Activated T-helper 1 cell treated with anti-CD3 and anti-CD28 coated beads, Interleukin-12 subunit alpha, Interleukin-12 subunit beta, Interleukin-2, Interleukin-4 antibody, amounts not matched to agents 30 ng/mL and 10 ng/mL and 1 ng/mL, durations not matched to agents 14 hours and 24 hours and 36 hours (primary cell): Measurements from ENCODE around the gene APOBEC3G. TPM values are rescaled to one million over a fixed set of nuclear protein-coding genes. Genes with fewer than 3 reads are reported as not detected.

Experiments used
- DNase-seq: peaks from one replicate; pipeline ENCODE4 v3.0.0; 2021; ENCODE audit warnings: low spot score
- H3K27ac Mint-ChIP-seq: one replicate; pipeline ENCODE4 v1.8.0; 2021; ENCODE audit warnings: mild to moderate bottlenecking, mixed read lengths
- H3K27me3 Mint-ChIP-seq: one replicate; pipeline ENCODE4 v1.8.0; 2022; ENCODE audit warnings: mild to moderate bottlenecking, moderate library complexity, mixed read lengths; ENCODE audit not compliant: insufficient read depth
- H3K36me3 Mint-ChIP-seq: one replicate; pipeline ENCODE4 v1.8.0; 2021; ENCODE audit warnings: low read depth, mixed read lengths
- H3K4me1 Mint-ChIP-seq: one replicate; pipeline ENCODE4 v1.8.0; 2021; ENCODE audit warnings: low read depth, mixed read lengths
- H3K4me3 Mint-ChIP-seq: one replicate; pipeline ENCODE4 v1.8.0; 2021; ENCODE audit warnings: mild to moderate bottlenecking, moderate library complexity, mixed read lengths
- H3K9me3 Mint-ChIP-seq: one replicate; pipeline ENCODE4 v1.8.0; 2021; ENCODE audit warnings: mixed read lengths
- intact Hi-C: fragments of 100-400 bp; cut with micrococcal nuclease; formaldehyde crosslinking; loops from one replicate; pipeline ENCODE4 v1.15.1; 2024
- total RNA-seq: library from RNA; stranded (reverse); gene quantifications from 2 replicates; pipeline ENCODE4 v1.2.3, GENCODE V29; 2022

APOBEC3G gene
- total RNA-seq, 1 donor from 2014 or later = 53.7 TPM

DNA sequence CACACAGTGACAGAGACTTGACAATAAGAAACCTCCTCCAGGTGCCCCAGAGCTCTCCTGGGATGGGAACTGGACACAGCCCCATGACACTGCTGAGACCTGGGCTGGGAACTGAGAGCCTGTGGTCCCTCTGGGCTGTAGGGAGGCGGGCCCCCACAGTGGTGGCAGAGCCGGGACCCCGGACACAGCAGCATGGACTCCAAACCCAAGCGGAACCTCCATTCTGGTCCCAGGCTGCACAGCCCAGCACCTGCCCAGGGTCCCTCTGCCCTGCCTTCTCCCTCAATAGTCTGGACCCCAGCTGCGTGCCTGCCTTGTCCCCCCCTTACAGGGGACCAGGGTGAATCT, 11.6 kb downstream of the APOBEC3G start:
- no peak for DNase-seq
- H3K4me3 Mint-ChIP-seq = peak overlapping the region; percentile 2
- H3K9me3 Mint-ChIP-seq = no peaks in the 10 kb centered on the region
- peak overlapping the region; percentile 68 for H3K27ac Mint-ChIP-seq
- intact Hi-C loops = no loop called here
- peaks cover 66% of the 10 kb centered on the region for H3K4me1 Mint-ChIP-seq
- H3K36me3 Mint-ChIP-seq = peaks cover 15% of the 10 kb centered on the region
- H3K27me3 Mint-ChIP-seq = no peaks in the 10 kb centered on the region

GRCh38 chr22:39089928-39090327, 12.9 kb downstream of the APOBEC3G start:
- Mint-ChIP-seq H3K4me3 (peak overlapping the region; percentile 75), H3K27me3 (no peaks in the 10 kb centered on the region), H3K4me1 (peaks cover 74% of the 10 kb centered on the region)

GRCh38 chr22:39090426-39091064, 13.5 kb downstream of the APOBEC3G start:
- H3K27me3 Mint-ChIP-seq = no peaks in the 10 kb centered on the region
- peak; percentile 81 for DNase-seq
- peaks cover 80% of the 10 kb centered on the region for H3K4me1 Mint-ChIP-seq
- intact Hi-C loops = loop anchor here (1.0 to 5.0 kb wide), 6 partner anchors 9 to 333 kb away; partner anchors contain the start of genes APOBEC3G, CBX6, RPL3 and SUN2
- H3K27ac Mint-ChIP-seq = peak overlapping the region; percentile 94
- H3K9me3 Mint-ChIP-seq = no peaks in the 10 kb centered on the region
- peaks cover 12% of the 10 kb centered on the region for H3K36me3 Mint-ChIP-seq
- peak overlapping the region; percentile 75 for H3K4me3 Mint-ChIP-seq

More at GRCh38 chr22:39089928-39090327, 12.9 kb downstream of the APOBEC3G start:
- intact Hi-C loops = loop anchor here (1.0 to 5.0 kb wide), 6 partner anchors 9 to 333 kb away; partner anchors contain the start of genes APOBEC3G, CBX6, RPL3 and SUN2
- H3K9me3 Mint-ChIP-seq = no peaks in the 10 kb centered on the region
- H3K36me3 Mint-ChIP-seq = peaks cover 13% of the 10 kb centered on the region
- peak overlapping the region; percentile 94 for H3K27ac Mint-ChIP-seq
- no peak for DNase-seq

- Mint-ChIP-seq H3K27me3 (no peaks in the 10 kb centered on the region), H3K4me3 (peak overlapping the region; percentile 75), H3K36me3 (peaks cover 6% of the 10 kb centered on the region), H3K9me3 (no peaks in the 10 kb centered on the region), H3K4me1 (peaks cover 85% of the 10 kb centered on the region), H3K27ac (peak overlapping the region; percentile 94)
- DNase-seq = no peak
- intact Hi-C loops = loop anchor here (2.0 to 5.0 kb wide), 3 partner anchors 219 to 334 kb away; partner anchors contain the start of genes CBX6, RPL3 and SUN2
Measured at GRCh38 chr22:39091126-39092081, 14.3 kb downstream of the APOBEC3G start.

GRCh38 chr22:39092111-39092862, 15.2 kb downstream of the APOBEC3G start:
- H3K27ac Mint-ChIP-seq = peak overlapping the region; percentile 94

GRCh38 chr22:39094717-39095389, 17.8 kb downstream of the APOBEC3G start:
- Mint-ChIP-seq H3K4me1 (peaks cover 89% of the 10 kb centered on the region), H3K27me3 (no peaks in the 10 kb centered on the region), H3K9me3 (no peaks in the 10 kb centered on the region), H3K36me3 (peaks cover under 1% of the 10 kb centered on the region), H3K27ac (peak overlapping the region; percentile 89), H3K4me3 (no peak overlapping the region)
- no peak for DNase-seq
- intact Hi-C loops = loop anchor here (5.0 kb wide), 3 partner anchors 83 to 338 kb away; partner anchors contain the start of genes APOBEC3B, APOBEC3C and SUN2

More at GRCh38 chr22:39092111-39092862, 15.2 kb downstream of the APOBEC3G start:
- Mint-ChIP-seq H3K9me3 (no peaks in the 10 kb centered on the region), H3K36me3 (peaks cover 2% of the 10 kb centered on the region), H3K27me3 (no peaks in the 10 kb centered on the region), H3K4me1 (peaks cover 86% of the 10 kb centered on the region), H3K4me3 (peak overlapping the region; percentile 49)
- DNase-seq = no peak
- intact Hi-C loops = loop anchor here (5.0 kb wide), 1 partner anchor 335 kb away; the partner anchor contains the start of gene SUN2

DNA sequence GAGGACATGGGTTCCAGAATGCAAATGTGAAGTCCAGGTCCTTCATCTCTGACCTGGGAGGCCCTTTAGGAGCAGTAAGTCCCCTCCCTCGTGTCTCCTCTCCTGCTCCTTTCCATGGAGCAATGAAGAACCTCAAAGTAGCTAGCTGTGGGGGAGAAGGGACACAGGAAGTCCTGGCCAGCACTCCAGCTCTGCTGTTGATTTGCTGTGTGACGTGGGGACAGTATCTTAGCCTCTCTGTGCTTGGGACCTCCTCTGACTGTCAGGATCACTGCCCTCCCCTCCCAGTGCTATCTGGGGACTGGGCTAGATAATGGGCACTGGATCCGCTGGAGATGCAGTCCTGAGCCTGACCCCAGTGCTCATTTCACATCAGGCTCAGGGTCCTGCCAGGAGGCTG, 18.9 kb downstream of the APOBEC3G start:
- intact Hi-C loops = loop anchor here (5.0 kb wide), 2 partner anchors 84 to 114 kb away; partner anchors contain the start of genes APOBEC3B and APOBEC3C
- peaks cover 89% of the 10 kb centered on the region for H3K4me1 Mint-ChIP-seq
- peak overlapping the region; percentile 89 for H3K27ac Mint-ChIP-seq
- H3K9me3 Mint-ChIP-seq = no peaks in the 10 kb centered on the region
- H3K4me3 Mint-ChIP-seq = peak overlapping the region; percentile 3
- DNase-seq = no peak
- no peaks in the 10 kb centered on the region for H3K27me3 Mint-ChIP-seq
- peaks cover 2% of the 10 kb centered on the region for H3K36me3 Mint-ChIP-seq

DNA sequence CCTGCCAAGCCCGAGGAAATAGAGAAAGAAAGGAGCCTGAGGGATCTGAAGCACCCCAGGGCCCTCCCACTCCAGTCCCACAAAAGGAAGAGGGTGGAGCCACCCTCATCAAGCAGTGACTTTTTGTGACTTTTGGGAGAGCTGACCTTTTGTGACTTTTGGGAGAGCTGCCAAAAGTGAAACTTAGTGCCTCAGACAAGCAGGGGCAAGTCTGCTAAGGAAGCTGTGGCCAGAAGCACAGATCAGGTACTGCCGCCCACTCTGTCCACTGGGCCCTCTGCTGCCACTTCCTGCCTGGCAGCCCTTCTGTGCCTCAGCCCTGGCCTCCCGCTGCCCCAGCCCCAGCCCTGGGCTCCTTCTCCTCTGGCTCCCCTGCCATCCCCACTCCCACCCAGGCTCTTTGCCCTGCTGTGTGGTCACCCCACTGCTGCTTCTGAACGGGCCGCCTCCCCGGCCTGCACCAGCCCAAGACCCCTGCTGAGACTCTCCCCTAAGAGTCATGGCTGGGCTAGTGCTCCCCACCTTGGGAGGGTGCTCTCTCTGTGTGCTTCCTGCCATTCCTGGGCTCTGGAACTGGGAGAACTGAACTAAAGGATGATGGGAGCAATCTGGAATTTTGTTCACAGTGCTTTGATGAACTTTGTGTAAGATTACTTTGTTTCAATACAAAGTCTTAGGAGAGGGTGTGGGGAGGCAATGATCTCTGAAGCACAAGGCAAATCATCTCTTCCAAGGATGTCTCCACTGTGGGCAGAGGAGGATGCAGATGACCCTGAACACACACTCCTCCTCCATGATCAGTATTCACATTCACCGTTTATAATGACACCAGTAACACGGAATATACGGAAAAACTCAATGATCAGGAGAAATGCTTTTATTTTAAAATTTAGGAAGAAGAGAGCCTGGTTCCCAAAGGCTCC, 20.3 kb downstream of the APOBEC3G start, which contains the start of gene APOBEC3H:
APOBEC3H (plus strand) TSS at position 147 of the 923 bp plus-strand sequence. CDS start 3,035 bp downstream, outside the sequence.
- DNase-seq = peak; percentile 32
- Mint-ChIP-seq H3K4me1 (peaks cover 78% of the 10 kb centered on the region), H3K27ac (peak within 1 kb of the TSS; percentile 96), H3K4me3 (peak within 1 kb of the TSS; percentile 83), H3K27me3 (no peaks in the 10 kb centered on the region), H3K9me3 (no peaks in the 10 kb centered on the region), H3K36me3 (peaks cover 2% of the 10 kb centered on the region)
- intact Hi-C loops = loop anchor here (5.0 kb wide), 2 partner anchors 85 to 115 kb away; partner anchors contain the start of genes APOBEC3B and APOBEC3C

- peak overlapping the region; percentile 83 for H3K4me3 Mint-ChIP-seq
Measured at GRCh38 chr22:39098026-39098425, 21.0 kb downstream of the APOBEC3G start.

DNA sequence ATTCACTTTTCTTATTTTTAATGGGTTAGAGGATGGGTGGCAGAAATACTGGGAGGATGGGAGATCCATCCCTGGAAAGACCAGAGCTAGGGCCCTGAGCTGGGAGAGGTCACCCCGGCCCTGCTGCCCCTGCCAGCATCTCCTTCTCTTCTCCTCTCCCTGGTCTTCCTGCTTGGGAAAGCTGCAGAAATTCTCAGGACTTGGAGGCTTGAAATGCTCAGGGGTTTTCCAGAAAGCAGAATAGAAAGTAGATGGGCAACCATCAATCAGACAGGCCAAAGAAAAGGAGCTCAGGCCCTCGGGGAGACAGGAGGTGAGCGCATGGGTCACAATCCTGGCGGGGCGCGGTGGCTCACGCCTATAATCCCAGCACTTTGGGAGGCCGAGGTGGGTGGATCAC, 21.5 kb downstream of the APOBEC3G start:
- Mint-ChIP-seq H3K9me3 (no peaks in the 10 kb centered on the region), H3K27me3 (no peaks in the 10 kb centered on the region), H3K27ac (peak overlapping the region; percentile 96), H3K36me3 (peaks cover 6% of the 10 kb centered on the region), H3K4me1 (peaks cover 69% of the 10 kb centered on the region), H3K4me3 (peak overlapping the region; percentile 73)
- DNase-seq = no peak
- intact Hi-C loops = loop anchor here (5.0 kb wide), 2 partner anchors 86 to 116 kb away; partner anchors contain the start of genes APOBEC3B and APOBEC3C

More at GRCh38 chr22:39098026-39098425, 21.0 kb downstream of the APOBEC3G start:
- no peaks in the 10 kb centered on the region for H3K9me3 Mint-ChIP-seq
- intact Hi-C loops = loop anchor here (5.0 kb wide), 2 partner anchors 86 to 116 kb away; partner anchors contain the start of genes APOBEC3B and APOBEC3C
- H3K4me1 Mint-ChIP-seq = peaks cover 72% of the 10 kb centered on the region
- no peaks in the 10 kb centered on the region for H3K27me3 Mint-ChIP-seq
- no peak for DNase-seq
- H3K36me3 Mint-ChIP-seq = peaks cover 2% of the 10 kb centered on the region
- H3K27ac Mint-ChIP-seq = peak overlapping the region; percentile 96

DNA sequence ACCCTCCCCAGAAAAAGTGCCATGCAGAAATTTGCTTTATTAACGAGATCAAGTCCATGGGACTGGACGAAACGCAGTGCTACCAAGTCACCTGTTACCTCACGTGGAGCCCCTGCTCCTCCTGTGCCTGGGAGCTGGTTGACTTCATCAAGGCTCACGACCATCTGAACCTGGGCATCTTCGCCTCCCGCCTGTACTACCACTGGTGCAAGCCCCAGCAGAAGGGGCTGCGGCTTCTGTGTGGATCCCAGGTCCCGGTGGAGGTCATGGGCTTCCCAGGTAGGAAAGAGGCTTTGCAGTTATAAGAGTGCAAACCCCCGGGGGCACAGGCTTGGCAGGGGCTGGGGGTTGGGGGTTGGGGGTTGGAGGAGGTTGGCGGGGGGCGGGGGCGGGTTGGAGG, 24.2 kb downstream of the APOBEC3G start:
- Mint-ChIP-seq H3K27me3 (no peaks in the 10 kb centered on the region), H3K27ac (peak overlapping the region; percentile 68), H3K4me3 (no peak overlapping the region), H3K36me3 (peaks cover 6% of the 10 kb centered on the region), H3K4me1 (peaks cover 48% of the 10 kb centered on the region), H3K9me3 (no peaks in the 10 kb centered on the region)
- intact Hi-C loops = no loop called here
- no peak for DNase-seq
